HK-2 (cell line): ENCODE results near the gene PARP16.
"Not testable (repeated sequence)": the region's sequence is repeated elsewhere in the genome, so short reads cannot be mapped to it uniquely, and the experiment has no call there.

Experiments
- DNase-seq: peaks from one replicate; pipeline ENCODE4 v3.0.0-alpha.2; 2018; ENCODE audit not compliant: unreplicated experiment

Gene PARP16

GRCh38 chr15:65275728-65276126, 11.0 kb downstream of the PARP16 start:
- DNase-seq = no peak

DNA sequence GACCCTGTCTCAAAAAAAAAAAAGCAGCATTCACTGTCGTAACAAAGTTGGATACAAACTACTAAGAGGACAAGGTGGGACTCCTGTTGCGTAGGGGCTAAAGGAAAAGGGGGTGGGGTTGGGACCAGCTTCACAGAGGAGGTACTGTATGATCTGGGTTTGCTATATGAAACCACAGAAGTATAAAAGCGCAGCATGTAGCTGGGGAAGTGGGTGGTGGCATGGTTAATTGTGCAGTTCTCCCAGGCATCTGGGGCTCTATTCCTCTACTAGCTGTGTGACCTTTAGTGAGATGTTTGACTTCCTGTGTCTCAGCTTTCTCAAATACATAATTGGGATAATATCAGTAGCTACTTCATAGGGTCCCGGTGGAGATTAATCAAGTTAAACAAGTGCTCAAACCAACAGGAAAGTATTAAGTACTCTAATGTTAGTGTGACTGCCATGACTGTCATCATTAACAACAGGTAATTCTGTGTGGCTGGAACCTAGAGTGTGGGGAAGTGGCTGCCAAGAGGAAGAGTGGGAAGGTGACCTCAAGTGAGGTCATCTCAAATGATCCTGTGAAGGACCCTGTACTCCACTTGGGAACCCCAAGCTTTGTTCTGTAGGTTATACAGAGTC, 11.5 kb downstream of the PARP16 start:
- no peak for DNase-seq

GRCh38 chr15:65270811-65271545, 15.7 kb downstream of the PARP16 start:
- DNase-seq = peak; percentile 38

- DNase-seq = no peak
These were observed 18.3 kb downstream of the PARP16 start for GRCh38 chr15:65268411-65268810.

- DNase-seq = no peak
These were observed 20.2 kb downstream of the PARP16 start for GRCh38 chr15:65266469-65266868.

DNA sequence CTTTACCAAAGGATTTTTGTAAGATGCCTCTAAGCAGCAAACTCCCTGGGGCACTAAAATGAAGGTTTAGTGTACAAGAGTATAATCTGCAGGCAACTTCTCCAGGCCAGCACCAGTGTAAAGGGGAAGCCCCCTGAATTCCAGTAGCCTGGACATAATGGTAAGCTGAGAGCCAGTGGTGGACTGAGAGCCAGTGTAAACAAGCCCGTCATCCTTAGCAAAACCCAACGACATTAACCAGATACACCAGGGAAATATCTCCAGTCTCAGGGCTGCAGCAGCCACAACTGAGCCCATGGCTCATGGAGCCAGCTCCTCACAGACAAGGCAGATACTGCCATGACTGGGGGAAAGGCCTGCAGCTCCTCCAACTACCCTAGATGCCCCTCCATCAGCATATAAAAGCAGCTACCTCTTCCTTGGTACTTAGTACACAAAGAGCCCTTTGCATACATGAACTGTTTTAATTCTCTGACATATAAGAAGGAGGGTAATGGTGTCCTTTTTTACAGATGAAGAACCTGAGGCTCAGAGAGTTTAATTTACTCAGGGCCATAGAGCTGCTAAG, 21.7 kb downstream of the PARP16 start:
- DNase-seq = no peak

GRCh38 chr15:65263313-65263712, 23.4 kb downstream of the PARP16 start:
- no peak for DNase-seq

DNA sequence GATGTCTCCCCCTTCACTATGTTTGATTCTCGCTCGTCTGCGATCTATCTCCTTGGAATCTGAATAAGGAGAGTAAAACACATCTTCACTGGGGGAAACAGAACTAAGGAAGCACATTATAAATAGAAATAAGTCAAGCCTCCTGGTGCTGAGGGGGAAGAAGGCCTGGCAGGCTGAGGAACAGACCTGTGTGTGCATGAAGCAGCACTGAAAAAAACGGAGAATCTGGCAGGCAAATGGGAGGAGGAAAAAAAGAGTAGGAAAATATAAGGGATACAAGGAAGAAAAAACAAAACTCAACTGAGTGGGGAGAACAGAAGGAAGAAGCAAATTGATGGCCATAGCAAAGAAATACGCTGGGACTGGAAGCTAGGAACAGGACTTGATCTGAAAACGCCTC, 25.7 kb downstream of the PARP16 start:
- no peak for DNase-seq

DNA sequence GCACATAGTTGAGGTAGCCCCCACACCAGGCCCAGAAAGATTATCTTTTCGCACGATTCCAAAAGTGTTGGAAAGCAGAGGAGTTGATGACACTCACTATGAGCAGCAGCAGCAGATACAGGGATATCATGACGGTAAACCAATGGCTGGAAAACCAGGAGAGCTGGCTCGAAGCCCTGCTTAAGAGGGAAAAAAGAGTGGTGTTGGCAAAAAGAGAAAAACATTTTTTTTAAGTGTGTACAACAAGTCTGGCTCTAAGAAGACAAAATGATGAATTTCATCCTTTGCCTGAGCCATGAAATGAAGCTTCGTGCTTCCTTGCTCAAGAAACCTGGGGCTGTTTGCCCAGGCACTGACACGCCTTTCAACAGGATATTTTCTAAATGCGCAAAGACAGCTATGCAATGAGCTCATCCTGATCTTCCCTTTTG, 27.3 kb downstream of the PARP16 start:
- no peak for DNase-seq

GRCh38 chr15:65258375-65259262, 28.1 kb downstream of the PARP16 start:
- DNase-seq = no peak

- DNase-seq = no peak
These were observed 31.1 kb downstream of the PARP16 start for GRCh38 chr15:65255486-65256140.

- no peak for DNase-seq
These were observed 31.9 kb downstream of the PARP16 start for GRCh38 chr15:65254758-65255157.

GRCh38 chr15:65254356-65254755, 32.3 kb downstream of the PARP16 start:
- no peak for DNase-seq

GRCh38 chr15:65249641-65250040, 37.0 kb downstream of the PARP16 start:
- DNase-seq = no peak

DNA sequence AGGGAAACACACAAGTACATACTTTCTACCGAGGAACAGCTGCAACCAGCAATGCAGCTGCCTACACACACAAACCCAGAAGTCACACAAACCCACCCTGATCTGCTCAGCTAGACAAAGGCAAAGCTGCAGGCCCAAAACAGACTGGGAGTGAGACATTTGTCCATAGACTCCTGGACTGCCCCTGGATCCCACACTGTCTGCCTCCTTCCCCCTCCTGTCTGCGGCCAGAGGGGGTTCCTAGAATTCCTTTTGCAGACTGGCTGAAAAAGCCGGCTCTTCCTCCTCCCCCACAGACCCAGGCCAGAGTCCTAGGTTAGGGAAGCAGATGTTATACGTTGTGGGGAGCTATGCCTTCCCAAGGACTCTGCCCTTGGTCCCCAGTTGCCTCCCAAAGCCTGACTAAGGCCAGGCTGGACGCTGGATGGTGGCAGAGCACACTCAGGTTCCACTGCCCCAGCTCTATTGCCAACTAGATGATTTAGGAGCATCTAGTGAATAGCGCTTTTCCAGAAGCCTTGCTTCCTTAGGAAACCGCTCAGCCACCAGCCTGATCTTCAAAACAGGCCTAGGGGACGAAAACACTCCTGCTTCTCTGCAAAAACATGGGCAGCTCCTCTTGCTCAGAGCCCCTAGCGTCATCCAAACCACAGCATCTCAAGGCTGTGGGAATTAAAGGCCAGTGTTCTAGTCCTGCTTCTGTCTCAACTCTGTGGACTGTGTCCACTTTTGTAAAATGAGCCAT, 38.0 kb downstream of the PARP16 start:
- no peak for DNase-seq

GRCh38 chr15:65246939-65247338, 39.7 kb downstream of the PARP16 start:
- DNase-seq = no peak

GRCh38 chr15:65246026-65246714, 40.5 kb downstream of the PARP16 start:
- no peak for DNase-seq

- DNase-seq = no peak
These were observed 41.4 kb downstream of the PARP16 start for GRCh38 chr15:65245096-65245856.

GRCh38 chr15:65244638-65245037, 42.0 kb downstream of the PARP16 start:
- DNase-seq = no peak

DNA sequence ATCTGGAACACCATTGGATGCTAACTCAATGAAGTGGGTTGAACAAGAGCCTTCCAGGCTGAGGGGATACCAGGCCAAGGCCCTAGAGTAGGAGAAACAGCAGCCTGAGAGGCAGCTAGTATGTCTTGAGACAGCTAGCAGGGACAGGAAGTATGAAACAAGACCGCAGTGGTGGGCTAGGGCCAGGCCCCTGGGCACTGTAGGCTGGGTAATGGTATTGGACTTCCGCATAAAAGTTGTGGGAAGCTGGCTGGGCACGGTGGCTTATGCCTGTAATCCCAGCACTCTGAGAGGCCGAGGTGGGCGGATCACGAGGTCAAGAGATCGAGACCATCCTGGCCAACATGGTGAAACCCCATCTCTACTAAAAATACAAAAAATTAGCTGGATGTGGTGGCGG, 50.2 kb downstream of the PARP16 start:
- DNase-seq = not testable (repeated sequence)
